GM21717 (cell line): ENCODE results near the gene DPP8.
"Not testable (repeated sequence)": the region's sequence is repeated elsewhere in the genome, so short reads cannot be mapped to it uniquely, and the experiment has no call there.

Experiments
- ATAC-seq: cut with Tn5 transposase; IDR thresholded peaks from one replicate; pipeline ENCODE4 v1.9.1; 2021; ENCODE audit warnings: mild to moderate bottlenecking, moderate library complexity; ENCODE audit not compliant: unreplicated experiment

Gene DPP8

DNA sequence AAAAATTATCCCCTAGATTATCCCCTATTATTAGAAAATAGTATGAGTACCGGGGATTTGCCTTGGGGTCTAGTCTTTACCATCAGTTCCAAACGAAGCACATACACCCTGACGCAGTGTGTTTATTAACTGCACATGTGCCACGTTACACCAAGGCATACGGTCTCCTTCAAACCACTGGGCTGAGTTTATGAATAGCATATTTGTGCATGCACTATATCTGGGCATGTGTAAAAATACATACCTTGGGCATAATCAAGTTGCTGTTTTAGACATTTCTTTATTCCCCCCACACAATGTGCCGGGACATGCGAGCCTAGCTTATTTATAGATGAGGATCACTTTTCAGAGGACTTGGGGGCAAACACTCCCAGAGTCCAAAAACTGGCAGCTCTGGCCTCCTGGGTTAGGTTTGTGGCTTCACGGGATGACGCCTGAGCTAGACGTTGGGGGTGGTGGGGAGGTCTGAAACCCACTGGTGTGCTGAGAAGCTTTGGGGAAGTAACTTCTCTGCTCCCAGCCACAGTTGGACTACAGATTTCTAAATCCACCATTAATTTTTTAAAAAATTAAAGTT, 111.0 kb downstream of the DPP8 start:
- no peak for ATAC-seq

DNA sequence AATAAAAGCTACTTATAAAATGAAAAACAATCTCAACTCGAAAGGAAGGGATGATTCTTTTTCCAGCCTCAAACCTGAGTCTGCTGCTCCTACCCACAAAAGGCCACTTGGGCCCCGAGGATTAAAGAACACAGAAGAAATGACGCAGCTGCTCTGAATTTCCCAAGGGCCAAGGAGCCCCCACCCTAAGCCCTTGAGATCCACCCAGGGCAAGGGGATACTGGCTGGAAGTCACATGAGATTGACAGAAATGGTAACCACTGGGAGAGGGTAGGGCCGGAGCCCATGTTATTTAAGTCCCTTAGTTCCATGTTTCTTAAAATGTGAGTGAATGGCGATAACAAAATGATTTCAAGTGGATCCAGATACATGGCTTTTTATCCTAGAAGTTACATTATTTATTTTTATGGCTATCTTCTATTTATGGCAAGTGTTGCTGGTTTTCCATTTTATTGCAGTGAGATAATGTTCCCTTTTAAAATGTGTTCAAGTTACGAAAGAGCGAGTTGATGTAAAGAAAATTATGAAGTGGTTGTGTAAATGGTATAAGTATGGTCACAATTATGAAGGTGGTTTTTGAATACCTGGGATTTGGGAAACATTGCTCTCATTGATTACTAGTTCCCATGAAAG, 111.6 kb downstream of the DPP8 start:
- ATAC-seq: no peak

DNA sequence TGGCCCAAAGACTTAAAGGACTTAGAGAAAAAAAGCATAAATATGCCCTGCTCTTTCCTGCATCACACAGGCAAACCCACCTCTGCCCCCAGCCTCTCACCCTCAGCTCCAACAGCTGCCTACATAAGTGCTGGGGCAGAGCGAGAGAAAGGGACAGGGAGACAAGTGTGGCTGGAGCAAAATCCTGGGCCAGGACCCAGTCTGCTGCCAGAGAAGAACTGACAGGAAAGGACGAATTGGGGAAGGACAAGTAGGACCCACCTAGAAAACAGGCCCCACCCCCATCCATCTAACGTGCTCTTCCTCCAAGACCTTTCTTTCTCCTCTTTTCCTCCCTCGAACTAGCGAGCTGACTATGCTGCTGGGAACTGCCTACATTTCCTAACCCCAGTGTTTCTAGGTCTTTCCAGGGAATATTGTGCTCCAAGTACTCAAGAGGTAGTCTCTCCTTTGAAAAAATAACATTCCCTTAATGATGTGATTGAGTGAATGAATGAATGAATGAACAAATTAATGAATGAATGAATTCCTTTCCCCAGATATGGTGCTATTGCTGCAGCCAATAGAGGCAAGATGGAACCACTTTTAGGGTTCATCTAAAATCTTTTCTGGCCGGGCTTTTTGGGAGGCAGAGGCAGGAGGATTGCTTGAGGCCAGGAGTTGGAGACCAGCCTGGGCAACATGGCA, 113.2 kb downstream of the DPP8 start:
- ATAC-seq: no peak

DNA sequence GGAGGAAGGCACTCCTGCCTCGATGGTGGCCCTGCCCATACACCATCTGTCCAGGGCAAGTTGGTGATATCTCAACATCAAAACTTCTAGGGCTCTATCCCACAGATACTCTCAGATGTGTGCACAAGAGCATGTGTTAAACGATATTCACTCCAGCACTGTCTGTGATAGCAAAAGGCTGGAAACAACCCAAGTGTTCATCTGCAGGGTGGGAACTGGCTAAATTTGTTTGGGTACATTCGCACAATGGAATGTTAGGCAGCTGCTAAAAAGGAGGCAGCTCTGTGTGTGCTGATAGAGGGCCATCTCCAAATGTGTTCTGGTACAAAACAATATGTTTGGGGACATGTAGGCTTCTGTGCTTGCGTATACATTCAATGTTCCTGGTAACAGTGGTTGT, 114.5 kb downstream of the DPP8 start:
- no peak for ATAC-seq

DNA sequence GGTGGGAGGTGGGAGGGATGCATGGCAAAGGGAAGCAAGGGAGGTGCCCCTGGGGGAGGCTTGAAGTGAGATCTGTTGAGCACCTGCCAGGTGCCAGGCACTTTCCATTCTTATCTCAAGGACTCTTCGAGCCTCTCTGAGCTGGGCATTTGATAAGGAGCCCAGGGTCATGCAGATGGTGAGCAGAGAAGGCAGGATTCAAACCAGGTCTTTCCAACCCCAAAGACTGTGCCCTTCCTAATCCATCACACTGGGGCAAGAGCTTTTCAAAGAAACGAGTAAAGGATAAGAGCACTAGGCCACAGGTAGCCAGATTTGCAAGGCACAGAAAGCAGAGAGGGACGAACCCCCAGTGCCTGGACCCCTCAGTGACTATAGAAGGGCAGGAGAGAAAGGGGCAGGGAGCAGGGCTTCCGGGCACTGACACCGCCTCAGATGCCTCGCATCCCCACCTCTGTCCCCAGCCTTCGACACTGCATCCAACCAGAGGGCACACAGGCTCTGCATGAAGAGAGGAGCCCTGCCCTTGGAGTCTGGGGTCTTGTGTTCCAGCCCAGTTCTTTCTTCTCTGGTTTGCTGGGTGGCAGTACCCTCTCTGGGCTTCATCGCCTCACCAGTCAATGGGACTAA, 115.8 kb downstream of the DPP8 start:
- no peak for ATAC-seq

DNA sequence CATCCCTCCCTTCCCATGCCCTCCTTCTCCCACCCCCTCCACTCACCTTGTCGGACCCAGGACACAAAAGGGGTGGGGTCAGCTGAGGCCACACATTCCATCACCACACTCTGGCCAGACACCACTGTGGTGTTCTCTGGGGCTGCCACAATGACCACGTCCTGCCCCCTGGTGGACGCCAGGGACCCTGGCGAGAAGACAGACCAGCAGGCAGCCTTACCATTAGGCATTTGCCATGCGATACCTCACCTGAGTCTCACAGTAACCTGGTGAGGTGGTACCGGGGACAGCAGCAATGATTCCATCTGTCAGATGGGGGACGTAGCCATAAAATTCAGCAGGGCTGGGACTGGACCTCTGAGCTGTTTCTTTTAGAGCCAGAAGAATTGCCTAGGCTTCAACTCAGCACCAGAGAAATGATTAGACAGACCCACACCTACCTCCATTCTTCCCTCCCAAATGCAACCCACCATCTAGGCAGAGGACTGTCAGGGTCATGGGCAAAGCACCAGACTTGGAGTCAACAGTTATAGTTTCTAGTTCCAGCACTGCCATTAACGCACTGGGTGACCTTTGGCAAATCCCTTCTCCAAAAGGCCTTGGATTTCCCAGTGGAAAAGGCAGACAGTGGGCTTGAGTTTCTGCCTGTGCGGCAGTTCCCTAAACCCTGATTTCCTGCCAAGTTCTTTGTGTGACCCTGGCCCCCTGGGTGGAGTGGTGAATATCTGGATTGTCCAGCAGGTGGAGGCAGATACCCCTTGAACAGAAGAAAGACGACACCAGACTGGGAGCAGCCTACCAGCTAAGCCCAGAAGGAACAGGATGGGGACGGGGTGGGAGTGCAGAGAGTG, 116.5 kb downstream of the DPP8 start:
- ATAC-seq: no peak

DNA sequence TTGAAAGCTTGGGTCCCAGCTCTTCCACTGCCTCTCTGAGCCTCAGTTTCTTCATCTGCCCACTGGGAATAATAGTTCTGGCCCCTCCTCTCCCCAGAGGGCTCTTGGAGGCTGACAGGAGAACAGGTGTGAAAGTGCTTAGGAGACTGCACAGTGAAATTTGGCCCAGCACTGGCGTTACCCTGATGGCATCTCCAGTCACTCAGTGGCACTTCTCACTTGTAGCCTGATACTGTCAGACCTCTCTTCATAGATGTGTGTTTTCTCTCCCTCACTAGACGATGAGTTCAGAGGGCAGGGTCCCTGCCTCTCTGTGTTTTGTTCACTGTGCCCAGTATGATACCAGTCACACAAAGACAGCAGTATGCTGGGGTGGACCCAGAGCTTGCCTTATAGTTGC, 117.5 kb downstream of the DPP8 start:
- no peak for ATAC-seq

DNA sequence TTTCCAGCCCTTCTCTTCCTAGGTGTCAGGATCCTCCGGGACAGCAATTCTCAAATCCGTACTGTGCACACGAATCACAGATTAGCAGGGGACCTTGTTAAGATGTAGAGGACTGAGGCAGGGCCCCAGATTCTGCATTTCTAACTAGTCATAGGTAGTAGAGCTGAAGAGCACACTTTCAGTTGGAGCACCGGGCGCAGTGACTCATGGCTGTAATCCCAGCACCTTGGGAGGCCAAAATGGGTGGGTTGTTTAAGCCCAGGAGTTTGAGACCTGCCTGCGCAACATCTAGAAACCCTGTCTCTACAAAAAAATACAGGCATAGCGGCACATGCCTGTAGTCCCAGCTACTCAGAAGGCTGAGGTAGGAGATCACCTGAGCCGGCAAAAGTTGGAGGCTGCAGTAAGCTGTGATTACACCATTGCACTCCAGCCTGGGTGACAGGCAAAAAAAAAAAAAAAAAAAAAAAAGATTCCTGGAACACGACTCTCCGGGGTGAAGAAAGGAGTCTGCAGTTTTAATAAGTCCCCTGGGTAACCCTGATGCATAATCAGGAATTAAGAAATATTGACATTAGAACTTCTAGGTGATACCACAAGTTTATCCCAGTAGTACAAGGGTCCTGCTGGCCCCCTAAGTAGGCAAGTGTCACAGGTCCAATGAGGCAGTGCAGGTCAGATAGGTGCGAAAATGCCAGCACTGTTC, 118.3 kb downstream of the DPP8 start:
- no peak for ATAC-seq

DNA sequence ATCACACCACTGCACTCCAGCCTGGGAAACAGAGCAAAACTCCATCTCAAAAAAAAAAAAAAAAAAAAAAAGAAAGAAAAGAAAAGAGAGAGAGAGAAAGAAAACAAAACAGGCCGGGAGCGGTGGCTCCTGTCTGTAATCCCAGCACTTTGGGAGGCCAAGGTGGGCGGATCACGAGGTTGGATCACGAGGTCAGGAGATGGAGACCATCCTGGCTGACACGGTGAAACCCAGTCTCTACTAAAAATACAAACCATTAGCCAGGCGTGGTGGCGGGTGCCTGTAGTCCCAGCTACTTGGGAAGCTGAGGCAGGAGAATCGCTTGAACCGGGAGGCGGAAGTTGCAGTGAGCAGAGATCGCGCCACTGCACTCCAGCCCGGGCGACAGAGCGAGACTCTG, 119.0 kb downstream of the DPP8 start:
- not testable (repeated sequence) for ATAC-seq

DNA sequence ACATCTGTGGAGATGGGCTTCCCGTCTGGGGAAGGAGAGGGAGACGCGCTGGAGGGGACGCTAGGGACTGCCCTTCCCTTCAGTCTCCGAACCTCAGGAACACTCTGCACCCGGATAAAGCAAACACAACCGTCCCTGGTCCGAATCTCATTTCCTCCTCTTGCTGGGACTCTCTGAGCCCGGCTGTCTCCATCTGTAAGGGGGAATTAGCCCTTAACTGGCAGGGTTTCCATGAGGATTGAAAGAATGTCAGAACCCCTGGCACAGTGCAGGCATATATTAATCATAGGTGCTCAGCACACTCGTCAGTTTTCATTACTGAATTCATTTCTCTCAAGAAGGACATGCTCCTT, 120.5 kb downstream of the DPP8 start:
- ATAC-seq: no peak

DNA sequence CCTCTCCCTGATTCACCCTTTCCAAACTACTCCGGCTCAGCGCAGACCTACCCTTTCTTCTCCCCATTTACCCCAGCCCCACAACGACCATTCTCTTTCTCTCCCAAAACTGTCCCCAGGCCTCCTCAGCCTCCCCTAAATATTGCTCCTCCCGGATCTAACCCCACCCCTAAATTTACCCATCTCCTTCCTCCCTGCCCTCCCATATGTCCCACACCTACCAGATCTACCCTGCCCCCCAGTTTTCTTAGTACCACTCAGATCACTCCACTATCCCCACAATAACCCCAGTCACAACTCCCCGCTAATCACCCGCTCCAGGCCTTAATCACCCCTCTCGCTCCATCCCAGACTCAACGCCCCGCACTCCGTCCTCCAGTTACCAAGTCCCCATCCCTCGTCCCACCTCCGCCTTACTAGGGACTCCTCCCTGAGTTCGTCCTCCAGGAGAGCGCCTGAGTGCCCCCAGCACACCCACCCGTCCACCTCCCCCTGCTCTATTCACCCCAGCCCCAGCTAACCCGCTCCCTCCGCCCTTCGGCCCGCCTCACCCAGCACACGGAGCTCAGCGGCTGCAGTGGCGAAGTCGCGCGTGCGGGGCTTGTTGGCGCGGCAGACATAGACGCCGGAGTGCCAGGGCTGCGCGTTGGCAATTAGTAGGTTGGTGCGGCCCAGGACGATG, 121.1 kb downstream of the DPP8 start:
- ATAC-seq: no peak

DNA sequence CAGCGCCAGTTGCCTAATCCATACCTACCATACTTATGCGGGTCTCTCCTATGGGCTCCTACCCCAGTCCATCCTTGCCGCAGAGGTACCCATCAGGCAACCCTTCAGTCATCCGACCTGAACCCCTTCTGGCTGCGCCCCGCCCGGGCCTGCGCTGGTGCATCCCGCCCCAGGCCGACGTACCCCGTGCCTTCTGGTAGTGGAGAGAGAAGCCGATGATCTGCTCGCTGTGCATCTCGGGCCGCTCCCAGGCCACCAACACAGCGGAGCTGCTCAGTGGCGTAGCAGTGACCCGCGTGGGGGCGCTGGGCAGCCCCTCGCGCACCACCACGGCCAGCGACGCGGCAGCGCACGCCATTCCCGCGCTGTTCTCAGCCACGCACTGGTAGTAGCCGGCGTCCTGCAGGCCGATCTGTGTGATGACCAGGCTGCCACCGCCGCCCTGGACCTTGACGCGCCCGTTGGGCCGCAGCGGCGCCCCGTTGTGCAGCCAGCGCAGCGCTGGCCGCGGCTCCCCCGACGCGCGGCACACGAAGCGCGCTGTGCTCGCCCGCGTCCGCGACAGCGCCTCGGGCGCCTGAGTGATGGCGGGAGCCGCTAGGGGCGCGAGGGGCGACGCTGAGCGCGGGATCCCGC, 121.8 kb downstream of the DPP8 start:
- no peak for ATAC-seq

DNA sequence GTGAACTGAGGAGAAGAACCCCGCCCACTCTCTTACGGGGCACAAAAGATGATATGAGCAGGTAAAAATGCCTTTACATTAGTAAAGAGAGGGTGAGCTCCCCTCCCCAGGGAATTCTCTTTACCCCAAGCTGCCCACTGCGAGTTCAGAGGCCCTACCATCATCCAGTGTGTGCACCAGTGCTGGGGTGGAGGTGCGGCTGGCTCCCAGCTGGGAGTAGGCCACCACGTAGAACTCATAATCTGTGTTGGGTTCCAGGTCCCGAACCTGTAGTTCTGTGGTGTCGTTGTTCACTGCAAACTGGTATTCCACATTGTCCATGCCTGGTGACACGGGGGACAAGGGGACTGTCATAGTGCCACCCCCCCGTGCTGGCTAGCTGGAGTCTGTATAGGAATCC, 122.6 kb downstream of the DPP8 start:
- ATAC-seq: no peak

DNA sequence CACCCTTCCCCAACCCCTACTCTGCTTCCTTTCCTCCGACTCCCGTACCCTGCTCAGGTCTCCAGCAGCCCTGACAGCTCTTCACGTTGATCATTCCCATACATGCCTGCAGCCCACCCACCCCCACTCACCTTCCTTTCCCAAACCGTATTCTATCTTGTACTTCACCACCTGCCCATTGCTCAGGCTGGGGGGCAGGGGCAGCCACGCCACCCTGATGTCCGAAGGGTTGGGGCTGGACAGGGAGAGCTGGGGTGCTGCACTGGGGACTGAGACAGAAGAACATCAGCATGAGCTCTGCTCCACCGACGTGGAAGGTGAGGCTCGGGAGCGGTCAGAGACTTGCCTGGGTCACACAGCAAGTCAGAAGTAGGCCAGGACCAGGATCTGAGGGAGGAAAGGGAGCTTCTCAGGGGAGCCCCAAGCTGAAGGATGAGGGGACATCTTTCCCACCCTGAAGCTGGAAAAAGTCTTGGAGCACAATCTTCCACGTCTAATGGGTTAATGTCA, 123.2 kb downstream of the DPP8 start:
- no peak for ATAC-seq

DNA sequence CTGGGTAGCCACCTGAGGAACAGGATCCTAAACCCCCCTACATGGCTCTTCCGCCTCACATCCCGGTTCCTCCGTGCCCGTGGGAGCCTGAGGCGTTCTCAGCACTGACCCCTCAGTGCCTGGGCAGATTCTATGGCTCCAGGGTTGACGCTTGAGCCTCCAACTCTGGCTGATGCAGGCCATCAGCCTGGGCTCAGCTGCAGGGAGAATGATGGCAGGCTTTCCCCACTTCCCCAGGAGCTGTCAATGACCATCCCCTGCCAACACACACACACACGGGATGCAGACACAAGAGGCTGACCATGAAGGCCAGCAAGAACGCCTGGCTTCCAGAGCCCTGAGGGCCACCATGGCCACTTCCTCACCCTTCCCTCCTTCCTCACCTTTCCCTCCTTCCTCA, 123.9 kb downstream of the DPP8 start:
- no peak for ATAC-seq

DNA sequence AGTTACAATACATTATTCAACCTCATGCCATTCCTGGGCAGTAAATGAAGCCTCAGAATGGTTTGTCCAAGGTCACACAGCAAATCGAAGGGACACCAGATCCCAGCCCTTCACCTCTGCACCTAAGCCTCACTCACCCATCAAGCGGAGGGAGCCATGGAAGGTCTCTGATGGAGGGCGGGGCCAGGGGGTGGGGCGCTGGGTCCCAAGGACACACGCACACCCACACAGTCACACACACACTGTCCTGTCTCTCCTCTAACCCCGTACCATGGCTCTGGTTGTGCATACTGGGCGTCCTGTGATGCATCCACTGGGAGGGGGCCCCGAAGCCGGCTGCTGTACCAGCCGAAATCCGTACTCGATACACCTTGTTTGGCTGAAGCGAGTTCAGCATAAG, 124.4 kb downstream of the DPP8 start:
- ATAC-seq: no peak
